ENCODE measurements around the gene MAST2.
"Not testable (repeated sequence)": the region's sequence is repeated elsewhere in the genome, so short reads cannot be mapped to it uniquely, and the experiment has no call there.

MAST2 gene

DNA sequence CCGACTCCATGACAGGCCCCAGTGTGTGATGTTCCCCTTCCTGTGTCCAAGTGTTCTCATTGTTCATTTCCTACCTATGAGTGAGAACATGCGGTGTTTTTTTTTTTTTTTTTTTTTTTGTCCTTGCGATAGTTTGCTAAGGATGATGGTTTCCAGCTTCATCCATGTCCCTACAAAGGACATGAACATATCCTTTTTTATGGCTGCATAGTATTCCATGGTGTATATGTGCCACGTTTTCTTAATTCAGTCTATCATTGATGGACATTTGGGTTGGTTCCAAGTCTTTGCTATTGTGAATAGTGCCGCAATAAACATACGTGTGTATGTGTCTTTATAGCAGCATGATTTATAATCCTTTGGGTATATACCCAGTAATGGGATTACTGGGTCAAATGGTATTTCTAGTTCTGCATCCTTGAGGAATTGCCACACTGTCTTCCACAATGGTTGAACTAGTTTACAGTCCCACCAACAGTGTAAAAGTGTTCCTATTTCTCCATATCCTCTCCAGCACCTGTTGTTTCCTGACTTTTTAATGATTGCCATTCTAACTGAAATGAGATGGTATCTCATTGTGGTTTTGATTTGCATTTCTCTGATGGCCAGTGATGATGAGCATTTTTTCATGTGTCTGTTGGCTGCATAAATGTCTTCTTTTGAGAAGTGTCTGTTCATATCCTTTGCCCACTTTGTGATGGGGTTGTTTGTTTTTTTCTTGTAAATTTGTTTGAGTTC, 54.5 kb downstream of the MAST2 start:
- DNase-seq (ENCODE audit: low spot score), result not testable (repeated sequence)

DNA sequence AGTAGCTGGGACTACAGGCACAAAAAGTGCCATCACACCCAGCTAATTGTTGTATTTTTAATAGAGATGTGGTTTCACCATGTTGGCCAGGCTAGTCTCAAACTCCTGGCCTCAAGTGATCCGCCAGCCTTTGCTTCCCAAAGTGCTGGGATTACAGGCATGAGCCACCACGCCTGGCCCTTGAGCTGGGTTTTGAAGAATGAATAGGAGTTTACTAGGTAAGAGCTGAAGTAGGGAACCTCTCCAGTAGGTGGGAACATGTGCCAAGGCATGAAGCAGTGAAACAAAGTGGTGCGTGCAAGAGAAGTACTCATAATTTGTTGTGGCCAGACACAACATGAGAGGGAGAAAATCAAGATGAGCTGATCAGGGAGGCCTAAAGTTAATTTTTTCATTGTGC, 55.8 kb downstream of the MAST2 start:
- DNase-seq (ENCODE audit: low spot score), result no peak

DNA sequence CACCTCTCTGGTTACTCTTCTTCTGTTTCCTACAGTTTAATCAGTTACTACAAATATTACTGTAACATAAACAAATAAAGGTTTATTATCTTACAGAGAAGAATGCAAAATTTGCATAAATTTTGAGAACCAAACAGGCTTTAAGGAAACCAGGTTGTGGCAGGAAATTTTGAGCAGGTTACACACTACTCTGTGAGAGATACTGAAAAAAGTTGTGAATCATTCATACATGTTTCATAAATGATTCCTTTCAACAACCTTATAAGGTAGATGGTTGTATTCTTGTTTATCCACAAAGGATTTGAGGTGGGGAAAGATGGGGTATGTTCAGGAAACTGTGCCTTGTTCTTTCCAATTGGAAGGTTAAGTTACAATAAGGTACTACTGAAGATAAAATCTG, 58.6 kb downstream of the MAST2 start:
- no peak for DNase-seq (ENCODE audit: low spot score)

DNA sequence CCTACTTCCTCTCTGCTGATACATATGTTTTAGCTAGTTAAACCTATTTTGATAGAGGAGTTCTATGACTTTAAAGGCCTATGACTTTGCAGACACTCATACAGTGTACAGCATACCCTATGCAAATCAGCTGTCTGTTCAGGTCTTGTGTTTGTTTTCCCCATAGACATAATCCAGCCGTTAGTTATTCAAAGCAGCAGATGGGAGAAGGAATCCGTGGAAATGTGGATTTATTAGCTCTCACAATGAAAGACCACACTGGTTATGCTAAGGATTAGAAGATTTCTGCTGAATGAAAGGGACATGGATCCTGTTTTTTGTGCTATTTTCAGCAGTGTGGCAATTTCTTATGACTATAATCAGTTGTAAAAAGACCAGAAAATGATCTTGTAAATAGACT, 59.8 kb downstream of the MAST2 start:
- DNase-seq (ENCODE audit: low spot score), result no peak

DNA sequence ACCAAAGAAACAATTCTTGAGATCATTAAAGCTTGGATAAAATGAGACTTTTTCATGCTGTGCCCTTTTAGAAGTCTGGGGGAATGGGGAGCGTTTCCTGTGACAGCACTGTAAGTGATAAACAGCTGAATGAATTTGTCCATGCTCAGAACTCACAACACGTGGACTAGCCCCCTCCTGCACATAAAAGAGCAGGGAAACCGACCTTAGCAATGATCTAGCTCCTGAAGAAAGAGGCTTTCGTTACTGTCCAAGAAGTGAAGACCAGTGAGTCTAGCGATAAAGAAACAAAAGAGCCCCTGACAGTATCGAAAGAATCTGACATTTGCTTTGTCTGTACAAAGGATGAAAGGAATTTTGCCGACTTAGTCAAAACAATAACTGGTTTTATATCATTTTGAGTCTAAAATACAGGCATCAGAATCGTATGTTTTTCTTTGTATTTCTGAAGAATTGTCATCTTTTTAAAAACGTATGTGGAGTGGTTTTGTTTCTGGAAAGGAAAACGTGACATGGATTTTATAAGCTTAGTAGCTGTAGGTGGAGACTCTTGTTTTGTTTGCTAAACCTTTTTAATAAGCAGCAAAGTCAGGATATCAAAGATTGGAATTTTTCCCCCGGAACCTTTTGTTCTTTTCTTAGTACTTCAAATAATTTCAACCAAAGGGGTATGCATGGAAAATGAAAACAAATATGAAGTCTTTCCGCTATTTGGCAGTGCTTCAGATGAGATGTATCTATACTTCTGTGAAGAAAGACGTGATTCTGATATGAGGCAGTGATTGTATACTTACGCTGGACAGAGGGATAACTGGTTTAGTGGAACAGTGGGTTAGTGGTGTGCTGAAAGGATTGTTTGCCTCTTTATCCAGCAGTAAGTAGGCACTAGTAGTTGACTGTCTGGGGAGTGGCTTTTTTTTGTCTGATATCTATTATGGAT, 61.0 kb downstream of the MAST2 start:
- DNase-seq (ENCODE audit: low spot score), result no peak

DNA sequence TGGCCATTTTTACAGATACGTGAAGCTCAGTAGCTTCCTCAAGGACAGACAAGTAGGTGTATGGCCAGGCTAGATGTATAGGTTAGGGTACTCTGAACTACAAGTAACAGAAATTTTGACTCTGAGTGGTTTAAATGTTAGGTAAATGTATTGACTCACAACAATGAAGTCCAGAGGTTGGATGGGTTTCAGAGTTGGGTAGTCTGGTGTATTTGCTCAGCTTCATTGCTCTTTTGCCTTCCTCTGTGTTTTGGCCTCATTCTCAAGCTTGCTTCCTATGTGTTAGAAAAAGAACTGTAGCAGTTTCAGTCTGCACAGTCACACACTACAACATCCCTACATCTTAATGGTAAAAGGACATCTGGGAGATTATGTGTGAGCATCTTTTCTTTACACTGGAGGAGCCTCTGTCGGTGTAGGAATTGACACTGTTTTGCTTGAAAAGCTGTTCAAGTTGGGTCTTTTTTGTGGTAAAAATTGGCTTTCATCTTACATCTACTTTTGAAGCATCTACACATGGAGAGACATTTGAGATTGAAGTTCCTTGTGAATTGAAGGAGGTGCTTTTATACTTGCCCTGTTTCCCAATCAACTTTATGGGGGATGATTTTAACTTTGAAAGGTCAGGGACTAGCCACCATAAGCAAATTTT, 64.4 kb downstream of the MAST2 start:
- DNase-seq (ENCODE audit: low spot score), result no peak

DNA sequence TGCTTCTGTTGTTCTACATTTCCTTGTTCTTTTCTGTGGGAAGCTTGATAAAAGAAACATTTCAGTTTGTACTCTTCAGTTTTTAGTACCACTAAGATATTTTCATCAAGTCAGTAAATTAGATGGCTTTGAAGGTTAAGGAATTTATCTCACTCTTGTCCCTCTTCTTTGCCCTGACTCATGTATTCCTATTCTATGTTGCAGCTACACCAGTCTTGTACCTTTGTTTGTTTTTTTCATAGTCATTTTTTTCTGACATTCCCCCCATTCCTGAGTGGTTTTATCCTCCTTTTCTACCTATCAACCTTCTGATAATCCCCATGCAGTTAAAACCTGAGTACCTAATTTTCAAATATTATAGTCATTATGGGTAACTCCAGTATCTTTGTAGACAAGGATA, 65.4 kb downstream of the MAST2 start:
- DNase-seq (ENCODE audit: low spot score), result no peak

DNA sequence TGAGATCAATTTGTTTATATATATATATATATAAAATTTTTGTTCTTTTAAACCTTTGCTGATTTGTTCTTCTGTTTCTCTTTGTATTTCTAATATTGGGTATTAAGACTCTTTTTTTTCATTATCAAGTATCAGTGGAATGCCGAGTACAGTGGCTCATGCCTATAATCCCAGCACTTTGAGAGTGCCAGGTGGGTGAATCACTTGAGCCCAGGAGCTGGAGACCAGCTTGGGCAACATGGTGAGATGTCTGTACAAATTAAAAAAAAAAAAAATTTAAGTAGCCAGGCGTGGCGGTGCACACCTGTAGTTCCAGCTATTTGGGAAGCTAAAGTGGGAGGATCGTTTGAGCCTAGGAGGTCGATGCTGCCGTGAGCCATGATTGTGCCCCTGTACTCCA, 67.1 kb downstream of the MAST2 start:
- no peak for DNase-seq (ENCODE audit: low spot score)

DNA sequence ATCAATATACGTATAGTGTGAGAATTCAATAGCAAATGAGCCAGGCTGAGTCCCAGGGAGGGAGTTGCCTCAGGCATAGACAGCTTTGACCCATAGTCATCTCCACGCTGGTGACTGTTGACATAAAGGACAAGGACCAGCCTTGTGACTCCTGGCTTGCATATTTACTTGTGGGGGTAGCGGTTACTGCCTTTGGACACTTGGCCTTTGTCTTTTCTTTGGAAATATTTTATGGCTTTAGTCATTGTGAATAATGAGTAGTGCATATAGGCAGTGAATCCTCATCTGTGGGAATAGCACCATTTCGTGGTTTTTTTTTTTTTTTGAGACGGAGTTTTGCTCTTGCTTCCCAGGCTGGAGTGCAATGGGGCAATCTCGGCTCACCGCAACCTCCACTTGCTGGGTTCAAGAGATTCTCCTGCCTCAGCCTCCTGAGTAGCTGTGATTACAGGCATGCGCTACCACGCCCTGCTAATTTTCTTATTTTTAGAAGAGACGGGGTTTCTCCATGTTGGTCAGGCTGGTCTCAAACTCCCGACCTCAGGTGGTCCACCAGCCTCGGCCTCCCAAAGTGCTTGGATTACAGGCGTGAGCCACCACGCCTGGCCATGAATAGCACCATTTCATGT, 68.9 kb downstream of the MAST2 start:
- DNase-seq (ENCODE audit: low spot score), result not testable (repeated sequence)

DNA sequence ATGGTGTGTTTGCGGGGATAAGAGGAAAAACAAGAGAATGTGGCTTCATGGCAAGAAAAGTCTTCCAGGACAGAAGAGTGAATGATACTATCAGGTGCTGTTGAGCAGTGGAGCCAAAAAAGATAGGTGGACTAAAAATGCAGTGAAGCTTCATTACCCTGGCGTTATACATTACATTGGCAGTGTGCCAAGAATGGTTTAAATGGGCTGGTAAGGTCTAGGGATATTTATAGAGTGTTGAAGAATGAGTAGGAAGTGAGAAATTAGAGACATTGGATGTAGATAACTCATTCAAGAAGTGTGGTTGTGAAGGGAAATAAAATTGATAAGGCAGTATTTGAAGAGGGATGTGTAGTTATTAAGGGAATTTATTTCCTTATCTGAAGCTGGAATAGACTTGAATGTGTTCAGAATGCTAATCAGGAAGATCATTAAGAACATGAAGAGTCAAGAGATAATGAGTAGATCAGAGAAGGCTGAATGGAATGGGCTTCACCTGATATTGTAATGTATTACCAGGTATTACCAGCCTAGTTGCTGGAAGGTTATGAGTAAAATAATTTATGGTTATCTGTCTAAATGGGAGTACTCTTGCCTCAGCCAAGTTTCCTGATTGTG, 72.7 kb downstream of the MAST2 start:
- DNase-seq (ENCODE audit: low spot score), result no peak

DNA sequence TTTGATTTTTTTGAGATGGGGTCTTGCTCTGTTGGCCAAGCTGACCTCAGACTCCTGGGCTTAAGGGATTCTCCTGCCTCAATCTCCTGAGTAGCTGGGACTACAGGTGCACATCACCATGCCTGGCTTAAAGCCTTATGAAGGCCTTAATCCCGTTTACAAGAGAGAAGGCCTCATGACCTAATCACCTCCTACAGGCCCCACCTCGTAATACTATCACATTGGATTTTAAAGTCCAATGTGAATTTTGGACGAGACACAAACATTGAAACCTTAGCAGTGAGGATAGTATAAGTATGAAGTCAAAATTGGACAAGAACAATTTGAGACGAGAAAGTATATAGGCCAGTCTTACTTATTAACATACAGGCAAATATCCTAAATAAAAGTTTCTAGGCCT, 73.9 kb downstream of the MAST2 start:
- DNase-seq (ENCODE audit: low spot score), result no peak

DNA sequence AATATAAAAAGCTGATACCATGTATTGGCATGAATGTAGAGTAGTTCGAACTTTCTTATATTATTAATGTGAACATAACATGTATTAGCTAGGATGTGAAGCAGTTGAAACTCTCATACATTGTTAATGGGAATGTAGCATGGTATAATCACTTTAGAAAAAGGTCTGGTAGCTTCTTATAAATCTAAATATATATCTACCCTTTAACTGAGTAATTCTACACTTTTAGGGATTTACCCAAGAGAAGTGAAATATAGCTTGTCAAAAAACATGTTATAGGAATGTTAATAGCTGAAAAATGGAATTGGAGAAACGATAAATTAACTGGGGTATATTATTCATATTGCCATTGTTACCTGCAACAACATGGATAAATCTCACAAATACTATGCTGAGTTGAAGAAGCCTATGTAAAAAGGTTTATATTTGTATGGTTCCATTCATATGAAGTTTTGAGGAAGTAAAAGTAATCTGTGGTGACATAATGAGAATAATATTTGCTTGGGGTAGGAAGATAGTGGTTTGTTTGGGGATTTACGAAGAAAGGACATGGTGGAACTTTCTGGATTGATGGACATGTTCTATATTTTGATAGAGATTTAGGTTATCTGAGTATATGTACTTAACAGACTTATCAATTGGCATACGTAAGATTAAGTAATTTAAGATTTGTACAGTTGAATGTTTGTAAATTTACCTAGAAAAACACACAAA, 76.6 kb downstream of the MAST2 start:
- no peak for DNase-seq (ENCODE audit: low spot score)

DNA sequence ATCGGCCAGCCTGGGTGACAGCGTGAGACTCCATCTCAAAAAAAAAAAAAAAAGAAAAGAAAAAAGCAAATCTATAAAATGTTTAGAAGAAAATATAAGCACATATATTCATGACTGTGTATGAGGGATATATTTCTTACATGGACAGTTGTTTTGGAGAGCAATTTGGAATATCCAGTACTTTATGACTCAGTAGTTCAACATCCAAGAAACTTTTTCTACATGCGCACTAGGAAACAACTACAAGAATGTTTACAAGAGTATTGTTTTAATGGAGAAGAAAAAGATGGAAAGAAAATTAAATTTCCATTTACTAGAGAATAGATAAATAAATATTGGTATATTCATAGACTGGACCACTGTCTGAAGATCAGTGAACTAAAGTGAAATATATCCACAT, 77.5 kb downstream of the MAST2 start:
- DNase-seq (ENCODE audit: low spot score), result no peak

DNA sequence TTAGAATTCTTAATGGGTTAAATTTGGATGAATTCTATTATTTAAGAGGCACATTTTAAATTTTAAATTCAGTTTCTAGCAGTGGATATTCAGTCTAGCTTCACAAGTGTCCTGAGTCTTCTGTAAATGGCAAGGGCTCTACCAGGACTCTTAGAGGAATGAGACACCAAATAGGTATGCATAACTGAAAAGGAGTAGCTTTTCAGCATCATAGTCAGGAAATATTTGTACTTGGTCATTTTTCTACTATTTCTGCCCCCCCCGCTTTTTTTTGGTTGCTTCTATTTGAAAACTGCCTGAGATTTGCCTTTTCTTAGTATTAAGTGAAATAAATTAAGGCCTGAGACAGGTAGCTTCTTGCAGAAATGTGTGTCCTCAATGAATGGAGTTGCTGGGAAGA, 80.2 kb downstream of the MAST2 start:
- no peak for DNase-seq (ENCODE audit: low spot score)

DNA sequence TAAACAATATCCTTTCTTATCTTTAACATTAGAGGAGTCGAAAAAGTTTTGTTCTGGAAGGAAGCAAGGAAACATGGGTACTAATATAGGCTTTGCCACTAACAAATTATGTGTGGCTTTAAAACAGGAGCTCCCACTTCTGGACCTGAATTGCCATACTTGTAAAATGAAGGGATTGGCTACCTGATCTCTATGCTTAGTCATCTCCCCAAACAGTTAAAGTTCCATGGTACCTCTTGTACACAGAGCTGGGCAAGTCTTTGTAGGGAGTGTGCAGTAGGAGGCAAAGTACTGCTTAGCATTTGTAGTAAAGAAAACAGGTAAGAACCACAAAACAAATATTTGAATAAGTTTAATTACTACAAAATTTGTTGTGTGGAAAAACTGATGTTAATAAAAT, 81.3 kb downstream of the MAST2 start:
- no peak for DNase-seq (ENCODE audit: low spot score)

DNA sequence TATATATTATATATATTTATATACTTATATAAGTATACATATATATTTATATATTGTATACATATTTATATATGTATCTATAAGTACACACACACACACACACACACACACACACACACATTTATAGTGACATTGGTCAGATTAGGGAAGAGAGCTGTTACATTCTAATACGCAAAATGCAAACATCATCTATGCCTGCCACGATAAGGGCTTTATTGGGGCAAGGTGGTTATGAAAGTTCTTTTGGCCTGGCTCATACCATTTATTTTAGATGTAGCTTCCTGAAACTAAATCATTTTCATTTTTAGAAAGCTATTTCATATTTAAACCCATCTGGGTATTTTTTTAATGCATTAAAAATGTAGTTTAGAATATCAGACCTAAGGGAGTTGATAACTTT, 82.8 kb downstream of the MAST2 start:
- no peak for DNase-seq (ENCODE audit: low spot score)

DNA sequence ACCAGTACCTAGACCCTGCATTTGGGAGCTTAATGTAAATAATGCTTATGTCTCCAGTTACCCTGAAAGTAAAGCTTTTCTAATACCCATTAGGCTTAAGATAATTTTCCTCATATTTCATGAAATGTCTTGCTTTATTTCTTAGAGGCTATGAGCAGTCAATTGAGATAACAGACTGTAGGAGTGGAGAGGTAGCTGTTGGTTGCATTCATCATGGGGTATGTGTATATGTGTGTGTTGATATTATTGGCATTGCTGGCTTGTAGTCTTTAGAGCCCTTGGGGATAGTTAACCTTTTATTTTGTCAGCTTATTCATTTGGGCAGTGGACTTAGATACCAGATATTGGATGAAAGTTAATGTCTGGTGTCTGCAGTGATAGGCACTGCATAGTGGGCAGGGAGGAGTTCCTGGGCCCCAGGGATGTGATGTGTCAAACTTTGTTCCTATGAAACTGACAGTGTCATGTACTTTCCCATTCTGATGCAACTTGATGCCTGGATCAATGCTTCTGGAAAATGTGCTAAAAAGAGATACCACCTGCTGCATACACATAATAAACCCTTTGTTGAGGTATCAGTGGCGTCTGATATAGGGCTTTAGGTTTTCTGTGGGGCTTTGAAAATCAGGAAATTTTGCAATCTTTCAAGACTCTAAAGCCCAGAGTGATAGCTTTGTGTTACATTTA, 83.9 kb downstream of the MAST2 start:
- no peak for DNase-seq (ENCODE audit: low spot score)

DNA sequence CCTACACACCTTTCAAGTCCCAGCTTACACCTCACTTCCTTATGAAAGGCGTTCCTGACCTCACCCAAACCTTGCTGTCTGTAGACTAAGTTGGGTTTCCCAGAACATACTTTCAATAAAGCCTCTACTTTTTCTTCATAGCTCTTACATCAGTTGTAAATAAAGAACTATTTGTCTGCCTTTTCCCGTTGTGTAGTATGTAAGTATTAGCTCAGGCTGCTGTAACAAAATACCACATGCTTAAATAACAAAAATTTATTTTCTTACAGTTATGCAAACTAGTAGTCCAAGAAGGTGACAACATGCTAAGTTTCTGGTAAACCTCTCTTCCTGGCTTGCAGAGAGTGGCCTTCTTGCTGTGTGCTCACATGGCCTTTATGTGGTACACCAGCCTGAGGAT, 86.7 kb downstream of the MAST2 start:
- no peak for DNase-seq (ENCODE audit: low spot score)

DNA sequence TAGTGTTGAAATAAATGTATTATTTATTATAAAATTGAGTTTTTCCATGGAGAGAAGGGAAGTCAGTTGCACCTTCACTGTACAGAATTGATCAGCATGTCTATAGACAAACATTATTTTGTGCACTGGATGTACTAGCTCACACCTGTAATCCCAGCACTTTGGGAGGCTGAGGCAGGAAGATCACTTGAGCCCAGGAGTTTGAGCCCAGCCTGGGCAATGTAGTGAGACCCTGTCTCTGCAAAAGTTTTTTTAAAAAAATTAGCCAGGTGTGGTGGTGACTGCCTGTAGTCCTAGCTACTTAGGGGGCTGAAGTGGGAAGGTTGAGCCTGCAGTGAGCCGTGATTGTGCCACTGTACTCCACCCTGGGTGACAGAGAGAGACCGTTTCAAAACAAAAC, 87.7 kb downstream of the MAST2 start:
- DNase-seq (ENCODE audit: low spot score), result no peak

DNA sequence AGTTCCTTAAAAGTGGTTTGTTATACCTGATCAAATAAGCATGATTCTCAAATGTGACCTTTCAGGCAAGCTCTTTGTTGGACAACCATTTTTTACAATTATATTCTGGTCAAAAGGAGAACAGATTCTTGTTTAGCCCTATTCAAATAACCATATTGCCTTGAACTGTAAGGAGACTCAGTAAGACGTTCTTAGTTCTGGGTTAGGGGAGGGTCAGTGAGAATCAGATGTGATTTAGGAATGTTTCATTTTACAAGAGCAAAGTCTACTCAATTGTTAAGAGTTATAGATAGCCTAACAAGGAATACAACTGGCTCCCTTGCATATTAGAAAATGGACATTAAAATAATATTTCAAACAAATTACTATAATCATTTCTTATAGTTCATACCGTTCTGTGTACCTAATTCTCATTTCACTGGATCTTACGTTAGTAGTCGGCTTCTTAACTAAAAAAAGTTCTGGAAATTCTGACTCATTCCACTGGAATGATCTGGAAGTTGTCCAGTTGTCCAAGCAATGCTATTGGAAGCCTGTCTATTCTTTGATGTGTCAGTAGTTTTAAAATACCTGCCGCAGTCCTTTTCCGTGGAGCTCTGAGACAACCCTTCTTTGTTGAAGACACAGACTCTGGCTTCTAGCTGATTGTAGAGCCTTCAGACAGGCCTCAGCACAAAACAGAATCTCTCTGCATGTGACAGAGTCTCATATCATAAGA, 88.8 kb downstream of the MAST2 start:
- DNase-seq (ENCODE audit: low spot score), result no peak

Measured in activated CD4-positive, alpha-beta T cell treated with anti-CD3 and anti-CD28 coated beads, Interleukin-2, Interleukin-4, amounts not matched to agents 100 ng/mL and 50 ng/mL, durations not matched to agents 16 hours and 8 hours (primary cell).